Esophagus muscularis mucosa (tissue), 4 donors: ENCODE data around the gene HOXD11.

Experiments used
- EP300 ChIP-seq: sonication (generic); formaldehyde crosslinking; IDR thresholded peaks from one replicate; pipeline ENCODE4 v1.6.1; 2017; ENCODE audit warnings: antibody characterized with exemption
- POLR2A ChIP-seq: fragments of 450-650 bp; IDR thresholded peaks from one replicate; pipeline ENCODE4 v1.6.1; 2017; ENCODE audit warnings: antibody characterized with exemption, moderate library complexity, mild to moderate bottlenecking, low read depth
- TF ChIP-seq, protein P1 (sequence below), 3 experiments: fragments of 200-600 bp in 2 of 3; fragments of 450-650 bp in 1 of 3; sonication (generic) in 2 of 3; IDR thresholded peaks; one replicate each; pipeline ENCODE4 v1.5.1; 2017 to 2019; ENCODE audit warnings: antibody characterized with exemption in 3 of 3, mild to moderate bottlenecking in 2 of 3, moderate library complexity in 1 of 3

DNA sequence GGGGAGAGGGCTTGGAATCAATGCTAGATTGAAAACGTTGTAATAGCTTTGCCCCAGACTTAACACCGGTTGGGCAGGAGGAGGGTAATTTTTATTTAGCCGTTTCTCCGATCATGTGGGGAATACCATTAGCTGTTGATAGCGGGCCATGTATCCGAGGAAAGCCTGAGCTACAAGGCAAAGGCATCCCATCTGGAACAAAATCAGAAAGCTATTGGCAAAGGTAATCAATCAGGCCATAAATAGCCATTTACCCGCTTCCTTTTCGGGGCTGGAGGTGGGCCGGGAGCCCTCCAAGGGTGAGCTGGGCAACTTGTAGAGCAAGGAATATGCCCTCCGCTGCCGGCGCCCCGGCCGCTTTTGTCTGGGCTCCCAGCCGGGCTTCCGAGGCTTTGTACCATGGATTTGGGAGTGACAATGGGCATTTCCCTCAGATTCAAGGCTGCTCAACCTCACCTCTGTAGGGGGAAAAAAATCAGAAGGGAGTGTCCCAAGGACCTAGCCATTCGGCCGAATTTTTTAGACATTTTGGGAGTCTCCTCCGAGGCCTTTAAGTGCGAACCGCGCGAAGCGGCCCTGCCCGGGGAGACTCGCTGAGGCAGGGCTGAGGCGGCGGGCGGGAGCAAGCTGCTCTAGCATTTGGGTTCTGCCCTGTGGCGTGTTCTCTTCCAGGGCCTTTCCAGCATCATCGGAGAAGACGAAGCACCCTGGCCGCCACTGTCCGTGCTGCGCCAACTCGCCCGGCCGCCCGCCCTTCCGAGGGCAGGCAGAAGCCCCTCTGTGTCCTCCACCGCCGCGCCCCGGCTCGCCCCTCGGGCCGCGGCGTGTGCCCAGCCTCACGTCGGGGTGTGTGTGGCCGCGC is 14.3 kb downstream of the HOXD11 start:
- TF ChIP-seq POLR2A (no peak), EP300 (no peak)
- TF ChIP-seq, protein P1, sequence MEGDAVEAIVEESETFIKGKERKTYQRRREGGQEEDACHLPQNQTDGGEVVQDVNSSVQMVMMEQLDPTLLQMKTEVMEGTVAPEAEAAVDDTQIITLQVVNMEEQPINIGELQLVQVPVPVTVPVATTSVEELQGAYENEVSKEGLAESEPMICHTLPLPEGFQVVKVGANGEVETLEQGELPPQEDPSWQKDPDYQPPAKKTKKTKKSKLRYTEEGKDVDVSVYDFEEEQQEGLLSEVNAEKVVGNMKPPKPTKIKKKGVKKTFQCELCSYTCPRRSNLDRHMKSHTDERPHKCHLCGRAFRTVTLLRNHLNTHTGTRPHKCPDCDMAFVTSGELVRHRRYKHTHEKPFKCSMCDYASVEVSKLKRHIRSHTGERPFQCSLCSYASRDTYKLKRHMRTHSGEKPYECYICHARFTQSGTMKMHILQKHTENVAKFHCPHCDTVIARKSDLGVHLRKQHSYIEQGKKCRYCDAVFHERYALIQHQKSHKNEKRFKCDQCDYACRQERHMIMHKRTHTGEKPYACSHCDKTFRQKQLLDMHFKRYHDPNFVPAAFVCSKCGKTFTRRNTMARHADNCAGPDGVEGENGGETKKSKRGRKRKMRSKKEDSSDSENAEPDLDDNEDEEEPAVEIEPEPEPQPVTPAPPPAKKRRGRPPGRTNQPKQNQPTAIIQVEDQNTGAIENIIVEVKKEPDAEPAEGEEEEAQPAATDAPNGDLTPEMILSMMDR (IDR thresholded peaks at IDR 0.05): no peak
